Neural progenitor cell (in vitro differentiated cells): ENCODE data around the gene TMCC3. TPM values are rescaled to one million over a fixed set of nuclear protein-coding genes. Genes with fewer than 3 reads are reported as not detected.

Experiments used
- DNase-seq: peaks from one replicate; pipeline ENCODE4 v3.0.0-alpha.2; 2016; ENCODE audit warnings: low spot score
- H2AFZ ChIP-seq: fragments of 200-600 bp; sonication (generic); replicated peaks from 2 replicates; pipeline ENCODE4 v1.6.1; 2016; ENCODE audit warnings: antibody characterized with exemption
- H3F3A ChIP-seq: fragments of 200-600 bp; sonication (generic); 2 replicates; pipeline ENCODE4 v1.6.1; 2016; ENCODE audit warnings: antibody characterized with exemption, low read depth
- H3K27ac ChIP-seq: fragments of 200-600 bp; sonication (generic); 2 replicates; pipeline ENCODE4 v1.5.1; 2016; ENCODE audit warnings: mild to moderate bottlenecking
- H3K27me3 ChIP-seq: fragments of 200-600 bp; sonication (generic); 2 replicates; pipeline ENCODE4 v1.6.1; 2016; ENCODE audit warnings: mild to moderate bottlenecking, moderate library complexity
- H3K36me3 ChIP-seq: fragments of 200-600 bp; sonication (generic); 2 replicates; pipeline ENCODE4 v1.5.1; 2016
- H3K4me1 ChIP-seq: fragments of 200-600 bp; sonication (generic); 2 replicates; pipeline ENCODE4 v1.6.1; 2016; ENCODE audit warnings: mixed run types
- H3K4me2 ChIP-seq: fragments of 200-600 bp; sonication (generic); 2 replicates; pipeline ENCODE4 v1.6.1; 2016
- H3K4me3 ChIP-seq: fragments of 200-600 bp; sonication (generic); 2 replicates; pipeline ENCODE4 v1.5.1; 2016
- H3K79me2 ChIP-seq: fragments of 200-600 bp; sonication (generic); 2 replicates; pipeline ENCODE4 v1.6.1; 2016; ENCODE audit warnings: low read depth
- H3K9ac ChIP-seq: fragments of 200-600 bp; sonication (generic); 2 replicates; pipeline ENCODE4 v1.6.1; 2016
- H3K9me3 ChIP-seq: fragments of 200-600 bp; sonication (generic); 2 replicates; pipeline ENCODE4 v1.5.1; 2016; ENCODE audit warnings: low read depth
- H4K20me1 ChIP-seq: fragments of 200-600 bp; sonication (generic); 2 replicates; pipeline ENCODE4 v1.6.1; 2016; ENCODE audit warnings: low read depth
- H3K27ac Mint-ChIP-seq: 3 replicates; pipeline ENCODE4 v1.8.0; 2021; ENCODE audit warnings: mixed read lengths
- H3K27me3 Mint-ChIP-seq: 2 replicates; pipeline ENCODE4 v1.8.0; 2022; ENCODE audit warnings: low read depth, mild to moderate bottlenecking, inconsistent platforms, moderate library complexity, mixed read lengths; ENCODE audit not compliant: insufficient read depth
- H3K36me3 Mint-ChIP-seq: 3 replicates; pipeline ENCODE4 v1.8.0; 2021; ENCODE audit warnings: mixed read lengths
- H3K4me1 Mint-ChIP-seq: 3 replicates; pipeline ENCODE4 v1.8.0; 2021; ENCODE audit warnings: mixed read lengths
- H3K4me3 Mint-ChIP-seq: 3 replicates; pipeline ENCODE4 v1.8.0; 2021; ENCODE audit warnings: mild to moderate bottlenecking, moderate library complexity, mixed read lengths
- H3K9me3 Mint-ChIP-seq: 3 replicates; pipeline ENCODE4 v1.8.0; 2020; ENCODE audit warnings: mixed read lengths
- CTCF ChIP-seq: fragments of 200-600 bp; sonication (generic); IDR thresholded peaks from 2 replicates; pipeline ENCODE4 v1.5.1; 2017; ENCODE audit warnings: antibody characterized with exemption, mild to moderate bottlenecking
- EZH2 ChIP-seq: fragments of 200-600 bp; sonication (generic); IDR thresholded peaks from 2 replicates; pipeline ENCODE4 v1.6.1; 2017; ENCODE audit warnings: antibody characterized with exemption, mild to moderate bottlenecking, moderate library complexity
- EZH2phosphoT487 ChIP-seq: fragments of 200-600 bp; sonication (generic); IDR thresholded peaks from 2 replicates; pipeline ENCODE4 v1.6.1; 2017; ENCODE audit warnings: antibody characterized with exemption
- total RNA-seq: library from RNA; depleted of rRNA; stranded (reverse); fragments of >200 nt; gene quantifications from 2 replicates; pipeline ENCODE4 v1.2.3, GENCODE V29; 2015; ENCODE audit warnings: low replicate concordance

Gene TMCC3
- total RNA-seq, 1 donor from 2014 or later, result 9.5 TPM

DNA sequence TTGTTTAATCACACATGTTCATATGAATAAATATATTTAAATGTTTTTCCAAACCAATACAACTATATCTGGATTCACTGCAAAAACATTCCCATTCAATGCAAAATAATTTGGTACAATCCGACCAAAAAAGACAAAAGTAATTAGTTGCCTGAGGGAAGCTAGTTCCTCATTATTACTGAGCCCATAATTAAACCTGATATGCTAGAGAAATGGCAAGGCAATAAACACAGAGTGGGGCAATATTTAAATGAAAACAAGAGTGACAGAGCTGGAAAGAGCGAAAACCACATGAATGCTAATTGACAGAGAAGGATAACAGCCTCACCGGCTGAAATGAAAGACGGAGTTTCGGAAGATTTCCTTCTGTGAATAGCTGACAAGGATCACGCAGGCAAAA is 82.6 kb downstream of the TMCC3 start:
- Histone ChIP-seq H3K4me3 (no peak overlapping the region), H3K27me3 (no peaks in the 10 kb centered on the region), H3K4me1 (no peaks in the 10 kb centered on the region), H3K79me2 (no peaks in the 10 kb centered on the region), H2AFZ (no peak overlapping the region), H3K27ac (no peak overlapping the region), H3K9ac (no peak overlapping the region), H3K4me2 (no peak overlapping the region), H3F3A (no peaks in the 10 kb centered on the region), H3K9me3 (no peaks in the 10 kb centered on the region), H3K36me3 (no peaks in the 10 kb centered on the region), H4K20me1 (no peaks in the 10 kb centered on the region)
- no peak for TF ChIP-seq CTCF
- no peak for TF ChIP-seq EZH2phosphoT487
- no peak for TF ChIP-seq EZH2
- no peak for DNase-seq
- Mint-ChIP-seq H3K27ac (no peak overlapping the region), H3K4me1 (peaks cover 4% of the 10 kb centered on the region), H3K27me3 (no peaks in the 10 kb centered on the region), H3K9me3 (peaks cover 3% of the 10 kb centered on the region), H3K4me3 (no peak overlapping the region), H3K36me3 (peaks cover 13% of the 10 kb centered on the region)

DNA sequence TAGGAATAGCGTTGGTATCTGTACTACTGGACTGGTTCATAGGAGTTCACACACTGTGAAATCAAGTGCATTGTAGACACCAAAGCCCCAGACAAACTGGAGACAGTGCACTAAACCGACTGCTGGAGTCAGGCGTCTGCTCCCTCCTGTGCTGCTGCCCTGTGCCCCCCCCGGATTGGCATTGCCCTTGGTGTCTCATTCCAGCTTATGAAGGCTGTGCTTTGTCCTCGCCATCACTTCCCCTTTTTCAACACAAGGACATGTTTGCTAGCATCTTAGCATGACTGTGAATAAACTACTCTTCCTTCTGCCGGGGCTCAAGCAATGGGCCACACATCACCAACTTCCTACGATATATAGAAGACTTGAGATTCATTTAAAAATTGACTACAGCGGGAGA is 84.0 kb downstream of the TMCC3 start:
- peaks cover under 1% of the 10 kb centered on the region for H3K4me1 ChIP-seq
- no peaks in the 10 kb centered on the region for H3K27me3 ChIP-seq
- Mint-ChIP-seq H3K36me3 (peaks cover 11% of the 10 kb centered on the region), H3K9me3 (peaks cover 3% of the 10 kb centered on the region), H3K4me1 (peaks cover 9% of the 10 kb centered on the region), H3K27me3 (no peaks in the 10 kb centered on the region), H3K4me3 (no peak overlapping the region), H3K27ac (no peak overlapping the region)
- no peak for DNase-seq
- H3K4me2 ChIP-seq, result no peak overlapping the region
- no peaks in the 10 kb centered on the region for H4K20me1 ChIP-seq
- no peak overlapping the region for H2AFZ ChIP-seq
- H3K4me3 ChIP-seq, result no peak overlapping the region
- H3K27ac ChIP-seq, result no peak overlapping the region
- no peaks in the 10 kb centered on the region for H3K36me3 ChIP-seq
- TF ChIP-seq EZH2phosphoT487, result no peak
- no peak for TF ChIP-seq CTCF
- TF ChIP-seq EZH2, result no peak
- H3F3A ChIP-seq, result no peaks in the 10 kb centered on the region
- no peaks in the 10 kb centered on the region for H3K9me3 ChIP-seq
- no peak overlapping the region for H3K9ac ChIP-seq
- H3K79me2 ChIP-seq, result no peaks in the 10 kb centered on the region

- Mint-ChIP-seq H3K27me3 (peaks cover 4% of the 10 kb centered on the region), H3K27ac (no peak overlapping the region)
- DNase-seq, result no peak
Measured at GRCh38 chr12:94565683-94566082, 84.7 kb downstream of the TMCC3 start.

More at GRCh38 chr12:94565683-94566082, 84.7 kb downstream of the TMCC3 start:
- TF ChIP-seq EZH2 (no peak), CTCF (no peak), EZH2phosphoT487 (no peak)
- H3F3A ChIP-seq, result no peaks in the 10 kb centered on the region
- H3K79me2 ChIP-seq, result no peaks in the 10 kb centered on the region
- H3K9me3 ChIP-seq, result no peaks in the 10 kb centered on the region
- H3K4me2 ChIP-seq, result no peak overlapping the region
- H3K9ac ChIP-seq, result no peak overlapping the region
- no peaks in the 10 kb centered on the region for H4K20me1 ChIP-seq
- H3K4me3 ChIP-seq, result no peak overlapping the region
- H2AFZ ChIP-seq, result no peak overlapping the region
- no peak overlapping the region for H3K27ac ChIP-seq
- H3K4me3 Mint-ChIP-seq, result no peak overlapping the region
- H3K27me3 ChIP-seq, result no peaks in the 10 kb centered on the region
- no peaks in the 10 kb centered on the region for H3K36me3 ChIP-seq
- H3K36me3 Mint-ChIP-seq, result peaks cover 9% of the 10 kb centered on the region
- peaks cover 14% of the 10 kb centered on the region for H3K4me1 Mint-ChIP-seq
- H3K4me1 ChIP-seq, result peaks cover 7% of the 10 kb centered on the region
- peaks cover 3% of the 10 kb centered on the region for H3K9me3 Mint-ChIP-seq
